GM12878 (cell line): ENCODE results near the gene MAP4K2. TPM values are rescaled to one million over a fixed set of nuclear protein-coding genes. Genes with fewer than 3 reads are reported as not detected.

Source experiments
- BACH1 ChIP-seq: fragments of 450-650 bp; IDR thresholded peaks from 2 replicates; pipeline ENCODE4 v1.6.1; 2017; ENCODE audit warnings: mild to moderate bottlenecking, borderline replicate concordance
- JUND ChIP-seq: IDR thresholded peaks from 2 replicates; pipeline ENCODE4 v1.6.1; 2012; ENCODE audit warnings: low read depth, mild to moderate bottlenecking, low read length, improper control_type of control experiment, moderate library complexity
- NFIC ChIP-seq: IDR thresholded peaks from 2 replicates; pipeline ENCODE4 v1.6.1; 2012; ENCODE audit warnings: low read depth, mild to moderate bottlenecking, inconsistent platforms, low read length, moderate library complexity
- NR2F1 ChIP-seq: fragments of 450-650 bp; conservative IDR thresholded peaks from 2 replicates; pipeline ENCODE4 v1.6.1; 2017; ENCODE audit warnings: mild to moderate bottlenecking
- PAX5 ChIP-seq: IDR thresholded peaks from 2 replicates; pipeline ENCODE4 v1.6.1; 2011; ENCODE audit warnings: low read depth, low read length, borderline replicate concordance
- PAX8 ChIP-seq: fragments of 450-650 bp; IDR thresholded peaks from 2 replicates; pipeline ENCODE4 v1.6.1; 2017; ENCODE audit warnings: mild to moderate bottlenecking, moderate library complexity
- POLR2A ChIP-seq: IDR thresholded peaks from 2 replicates; pipeline ENCODE4 v1.6.1; 2011; ENCODE audit warnings: low read depth, mild to moderate bottlenecking, low read length
- SIX5 ChIP-seq: IDR thresholded peaks from 2 replicates; pipeline ENCODE4 v1.6.1; 2011; ENCODE audit warnings: mild to moderate bottlenecking, low read depth, low read length, moderate library complexity; ENCODE audit not compliant: severe bottlenecking
- YBX1 ChIP-seq: fragments of 450-650 bp; IDR thresholded peaks from 2 replicates; pipeline ENCODE4 v1.6.1; 2016; ENCODE audit warnings: antibody characterized with exemption
- ZBED1 ChIP-seq: IDR thresholded peaks from 2 replicates; pipeline ENCODE4 v1.6.1; 2016; ENCODE audit warnings: borderline replicate concordance
- polyA plus RNA-seq, 11 experiments: library from polyadenylated mRNA; depleted of rRNA in 4 of 11; unstranded in 6 of 11; stranded (reverse) in 5 of 11; fragments of >200 nt; fragmentation: Nextera tagmentation in 4 of 11; fragmentation: Illumina TruSeq in 1 of 11; extraction: Ambion mirVana in 4 of 11; extraction: Trizol in 1 of 11; gene quantifications; 1 replicate in 1 of 11; 2 replicates in 10 of 11; pipeline versions ENCODE4 v1.2.1 to v1.2.3, GENCODE V29; 2011 to 2016; ENCODE audit warnings: inconsistent platforms in 2 of 11, missing spikeins in 2 of 11, low read depth in 1 of 11
- total RNA-seq, 4 experiments: library from RNA; depleted of rRNA in 3 of 4; stranded (reverse); fragments of >200 nt in 3 of 4; fragmentation: Illumina TruSeq in 1 of 4; extraction: Trizol in 1 of 4; gene quantifications; 2 replicates each; pipeline versions ENCODE4 v1.2.1 to v1.2.3, GENCODE V29; 2013 to 2021
- TF ChIP-seq, protein P1 (sequence below): fragments of 150-350 bp; IDR thresholded peaks from 2 replicates; pipeline ENCODE4 v1.6.1; 2014; ENCODE audit warnings: mild to moderate bottlenecking, low read depth, low read length
- TF ChIP-seq, protein P2 (sequence below): fragments of 450-650 bp; IDR thresholded peaks from 2 replicates; pipeline ENCODE4 v1.6.1; 2016; ENCODE audit warnings: mild to moderate bottlenecking, moderate library complexity, borderline replicate concordance
- TF ChIP-seq, protein P3 (sequence below): fragments of 450-650 bp; IDR thresholded peaks from 2 replicates; pipeline ENCODE4 v1.6.1; 2017; ENCODE audit warnings: borderline replicate concordance
- TF ChIP-seq, protein P4 (sequence below): fragments of 450-650 bp; IDR thresholded peaks from 2 replicates; pipeline ENCODE4 v1.6.1; 2017; ENCODE audit warnings: mild to moderate bottlenecking, moderate library complexity
- TF ChIP-seq, protein P5 (sequence below): IDR thresholded peaks from 2 replicates; pipeline ENCODE4 v1.6.1; 2012; ENCODE audit warnings: low read length, inconsistent platforms

The MAP4K2 gene
- total and polyA plus RNA-seq, 10 of the 15 experiments (the other 5 are each of a cell fraction or from before 2014, with no cell fraction given): 0.98 to 78.1 (median 48.9) TPM

DNA sequence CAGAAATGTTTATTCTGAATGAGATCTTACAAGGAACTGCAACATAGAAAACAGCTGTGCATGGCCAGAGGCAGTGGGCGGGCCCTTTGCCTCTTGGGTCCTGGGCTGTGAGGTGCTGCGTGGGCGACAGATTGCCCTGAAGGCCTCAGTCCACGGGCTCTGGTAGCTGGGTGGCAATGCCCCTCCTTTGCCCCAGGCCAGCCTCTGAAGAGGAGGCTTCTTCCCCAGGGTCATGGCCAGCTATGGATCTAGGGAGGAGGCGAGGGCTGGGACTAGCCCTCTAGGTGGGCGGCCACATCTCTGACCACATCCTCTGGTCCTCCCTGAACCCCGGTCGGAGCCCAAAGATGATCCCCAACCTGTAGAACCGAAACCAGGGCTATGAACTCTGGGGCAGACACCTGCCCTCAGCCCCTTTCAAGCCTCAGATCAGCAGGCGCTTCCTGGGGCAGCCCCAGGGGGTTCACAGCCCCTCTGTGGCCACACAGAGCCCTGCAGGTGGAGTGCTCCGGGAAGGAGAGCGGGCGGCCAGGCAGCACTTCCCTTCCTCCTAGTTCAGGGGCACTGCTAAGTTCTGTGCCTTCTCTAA, 48.1 kb upstream of the MAP4K2 start (continued):
- TF ChIP-seq, protein P1, sequence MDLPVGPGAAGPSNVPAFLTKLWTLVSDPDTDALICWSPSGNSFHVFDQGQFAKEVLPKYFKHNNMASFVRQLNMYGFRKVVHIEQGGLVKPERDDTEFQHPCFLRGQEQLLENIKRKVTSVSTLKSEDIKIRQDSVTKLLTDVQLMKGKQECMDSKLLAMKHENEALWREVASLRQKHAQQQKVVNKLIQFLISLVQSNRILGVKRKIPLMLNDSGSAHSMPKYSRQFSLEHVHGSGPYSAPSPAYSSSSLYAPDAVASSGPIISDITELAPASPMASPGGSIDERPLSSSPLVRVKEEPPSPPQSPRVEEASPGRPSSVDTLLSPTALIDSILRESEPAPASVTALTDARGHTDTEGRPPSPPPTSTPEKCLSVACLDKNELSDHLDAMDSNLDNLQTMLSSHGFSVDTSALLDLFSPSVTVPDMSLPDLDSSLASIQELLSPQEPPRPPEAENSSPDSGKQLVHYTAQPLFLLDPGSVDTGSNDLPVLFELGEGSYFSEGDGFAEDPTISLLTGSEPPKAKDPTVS: no peak
- TF ChIP-seq YBX1: no peak
- TF ChIP-seq, protein P2, sequence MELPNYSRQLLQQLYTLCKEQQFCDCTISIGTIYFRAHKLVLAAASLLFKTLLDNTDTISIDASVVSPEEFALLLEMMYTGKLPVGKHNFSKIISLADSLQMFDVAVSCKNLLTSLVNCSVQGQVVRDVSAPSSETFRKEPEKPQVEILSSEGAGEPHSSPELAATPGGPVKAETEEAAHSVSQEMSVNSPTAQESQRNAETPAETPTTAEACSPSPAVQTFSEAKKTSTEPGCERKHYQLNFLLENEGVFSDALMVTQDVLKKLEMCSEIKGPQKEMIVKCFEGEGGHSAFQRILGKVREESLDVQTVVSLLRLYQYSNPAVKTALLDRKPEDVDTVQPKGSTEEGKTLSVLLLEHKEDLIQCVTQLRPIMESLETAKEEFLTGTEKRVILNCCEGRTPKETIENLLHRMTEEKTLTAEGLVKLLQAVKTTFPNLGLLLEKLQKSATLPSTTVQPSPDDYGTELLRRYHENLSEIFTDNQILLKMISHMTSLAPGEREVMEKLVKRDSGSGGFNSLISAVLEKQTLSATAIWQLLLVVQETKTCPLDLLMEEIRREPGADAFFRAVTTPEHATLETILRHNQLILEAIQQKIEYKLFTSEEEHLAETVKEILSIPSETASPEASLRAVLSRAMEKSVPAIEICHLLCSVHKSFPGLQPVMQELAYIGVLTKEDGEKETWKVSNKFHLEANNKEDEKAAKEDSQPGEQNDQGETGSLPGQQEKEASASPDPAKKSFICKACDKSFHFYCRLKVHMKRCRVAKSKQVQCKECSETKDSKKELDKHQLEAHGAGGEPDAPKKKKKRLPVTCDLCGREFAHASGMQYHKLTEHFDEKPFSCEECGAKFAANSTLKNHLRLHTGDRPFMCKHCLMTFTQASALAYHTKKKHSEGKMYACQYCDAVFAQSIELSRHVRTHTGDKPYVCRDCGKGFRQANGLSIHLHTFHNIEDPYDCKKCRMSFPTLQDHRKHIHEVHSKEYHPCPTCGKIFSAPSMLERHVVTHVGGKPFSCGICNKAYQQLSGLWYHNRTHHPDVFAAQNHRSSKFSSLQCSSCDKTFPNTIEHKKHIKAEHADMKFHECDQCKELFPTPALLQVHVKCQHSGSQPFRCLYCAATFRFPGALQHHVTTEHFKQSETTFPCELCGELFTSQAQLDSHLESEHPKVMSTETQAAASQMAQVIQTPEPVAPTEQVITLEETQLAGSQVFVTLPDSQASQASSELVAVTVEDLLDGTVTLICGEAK: no peak
- TF ChIP-seq JUND: no peak
- TF ChIP-seq SIX5: no peak
- TF ChIP-seq, protein P3, sequence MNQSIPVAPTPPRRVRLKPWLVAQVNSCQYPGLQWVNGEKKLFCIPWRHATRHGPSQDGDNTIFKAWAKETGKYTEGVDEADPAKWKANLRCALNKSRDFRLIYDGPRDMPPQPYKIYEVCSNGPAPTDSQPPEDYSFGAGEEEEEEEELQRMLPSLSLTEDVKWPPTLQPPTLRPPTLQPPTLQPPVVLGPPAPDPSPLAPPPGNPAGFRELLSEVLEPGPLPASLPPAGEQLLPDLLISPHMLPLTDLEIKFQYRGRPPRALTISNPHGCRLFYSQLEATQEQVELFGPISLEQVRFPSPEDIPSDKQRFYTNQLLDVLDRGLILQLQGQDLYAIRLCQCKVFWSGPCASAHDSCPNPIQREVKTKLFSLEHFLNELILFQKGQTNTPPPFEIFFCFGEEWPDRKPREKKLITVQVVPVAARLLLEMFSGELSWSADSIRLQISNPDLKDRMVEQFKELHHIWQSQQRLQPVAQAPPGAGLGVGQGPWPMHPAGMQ: no peak
- TF ChIP-seq BACH1: peak; percentile 75
- TF ChIP-seq, protein P4, sequence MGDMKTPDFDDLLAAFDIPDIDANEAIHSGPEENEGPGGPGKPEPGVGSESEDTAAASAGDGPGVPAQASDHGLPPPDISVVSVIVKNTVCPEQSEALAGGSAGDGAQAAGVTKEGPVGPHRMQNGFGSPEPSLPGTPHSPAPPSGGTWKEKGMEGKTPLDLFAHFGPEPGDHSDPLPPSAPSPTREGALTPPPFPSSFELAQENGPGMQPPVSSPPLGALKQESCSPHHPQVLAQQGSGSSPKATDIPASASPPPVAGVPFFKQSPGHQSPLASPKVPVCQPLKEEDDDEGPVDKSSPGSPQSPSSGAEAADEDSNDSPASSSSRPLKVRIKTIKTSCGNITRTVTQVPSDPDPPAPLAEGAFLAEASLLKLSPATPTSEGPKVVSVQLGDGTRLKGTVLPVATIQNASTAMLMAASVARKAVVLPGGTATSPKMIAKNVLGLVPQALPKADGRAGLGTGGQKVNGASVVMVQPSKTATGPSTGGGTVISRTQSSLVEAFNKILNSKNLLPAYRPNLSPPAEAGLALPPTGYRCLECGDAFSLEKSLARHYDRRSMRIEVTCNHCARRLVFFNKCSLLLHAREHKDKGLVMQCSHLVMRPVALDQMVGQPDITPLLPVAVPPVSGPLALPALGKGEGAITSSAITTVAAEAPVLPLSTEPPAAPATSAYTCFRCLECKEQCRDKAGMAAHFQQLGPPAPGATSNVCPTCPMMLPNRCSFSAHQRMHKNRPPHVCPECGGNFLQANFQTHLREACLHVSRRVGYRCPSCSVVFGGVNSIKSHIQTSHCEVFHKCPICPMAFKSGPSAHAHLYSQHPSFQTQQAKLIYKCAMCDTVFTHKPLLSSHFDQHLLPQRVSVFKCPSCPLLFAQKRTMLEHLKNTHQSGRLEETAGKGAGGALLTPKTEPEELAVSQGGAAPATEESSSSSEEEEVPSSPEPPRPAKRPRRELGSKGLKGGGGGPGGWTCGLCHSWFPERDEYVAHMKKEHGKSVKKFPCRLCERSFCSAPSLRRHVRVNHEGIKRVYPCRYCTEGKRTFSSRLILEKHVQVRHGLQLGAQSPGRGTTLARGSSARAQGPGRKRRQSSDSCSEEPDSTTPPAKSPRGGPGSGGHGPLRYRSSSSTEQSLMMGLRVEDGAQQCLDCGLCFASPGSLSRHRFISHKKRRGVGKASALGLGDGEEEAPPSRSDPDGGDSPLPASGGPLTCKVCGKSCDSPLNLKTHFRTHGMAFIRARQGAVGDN: peak; percentile 63
- no peak for TF ChIP-seq NFIC
- TF ChIP-seq, protein P5, sequence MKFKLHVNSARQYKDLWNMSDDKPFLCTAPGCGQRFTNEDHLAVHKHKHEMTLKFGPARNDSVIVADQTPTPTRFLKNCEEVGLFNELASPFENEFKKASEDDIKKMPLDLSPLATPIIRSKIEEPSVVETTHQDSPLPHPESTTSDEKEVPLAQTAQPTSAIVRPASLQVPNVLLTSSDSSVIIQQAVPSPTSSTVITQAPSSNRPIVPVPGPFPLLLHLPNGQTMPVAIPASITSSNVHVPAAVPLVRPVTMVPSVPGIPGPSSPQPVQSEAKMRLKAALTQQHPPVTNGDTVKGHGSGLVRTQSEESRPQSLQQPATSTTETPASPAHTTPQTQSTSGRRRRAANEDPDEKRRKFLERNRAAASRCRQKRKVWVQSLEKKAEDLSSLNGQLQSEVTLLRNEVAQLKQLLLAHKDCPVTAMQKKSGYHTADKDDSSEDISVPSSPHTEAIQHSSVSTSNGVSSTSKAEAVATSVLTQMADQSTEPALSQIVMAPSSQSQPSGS: no peak
- TF ChIP-seq ZBED1: peak; percentile 93
- TF ChIP-seq POLR2A: peak; percentile 74
- TF ChIP-seq PAX8: no peak
- peak; percentile 99 for TF ChIP-seq NR2F1
- peak; percentile 87; the same call in 1 of the 2 replicates for TF ChIP-seq PAX5
